K562 (cell line): Measurements from ENCODE around the gene SLC22A1. TPM values are rescaled to one million over a fixed set of nuclear protein-coding genes. Genes with fewer than 3 reads are reported as not detected.

Experiments
- BHLHE40 ChIP-seq: IDR thresholded peaks from 2 replicates; pipeline ENCODE4 v1.6.1; 2011; ENCODE audit warnings: low read length, improper control_type of control experiment
- CBX2 ChIP-seq: fragments of 200-600 bp; sonication (generic); IDR thresholded peaks from one replicate; pipeline ENCODE4 v1.6.1; 2012; ENCODE audit warnings: mild to moderate bottlenecking, low read length, inconsistent platforms; ENCODE audit not compliant: insufficient read depth, poor library complexity, severe bottlenecking
- DACH1 ChIP-seq: fragments of 450-650 bp; IDR thresholded peaks from 2 replicates; pipeline ENCODE4 v1.6.1; 2018; ENCODE audit not compliant: partially characterized antibody
- DEAF1 ChIP-seq: fragments of 450-650 bp; formaldehyde crosslinking; IDR thresholded peaks from 2 replicates; pipeline ENCODE4 v1.4.0; 2020; ENCODE audit warnings: mild to moderate bottlenecking, moderate library complexity
- ELF2 ChIP-seq: fragments of 250-450 bp; sonication (Bioruptor Pico); IDR thresholded peaks from 2 replicates; pipeline ENCODE4 v1.5.0; 2021; ENCODE audit warnings: mild to moderate bottlenecking
- ETV6 ChIP-seq, 3 experiments: fragments of 150-350 bp in 1 of 3; sonication (generic) in 1 of 3; formaldehyde crosslinking in 1 of 3; IDR thresholded peaks; 2 replicates each; pipeline versions ENCODE4 v1.6.1 to v1.8.0; 2014 to 2022; ENCODE audit warnings: borderline replicate concordance in 2 of 3, low read depth in 2 of 3, antibody characterized with exemption in 1 of 3, low read length in 1 of 3, mild to moderate bottlenecking in 1 of 3, missing genetic modification reagents in 1 of 3
- HDAC2 ChIP-seq: fragments of 450-650 bp; IDR thresholded peaks from 2 replicates; pipeline ENCODE4 v1.6.1; 2016; ENCODE audit warnings: mild to moderate bottlenecking
- HMGXB4 ChIP-seq: sonication (generic); formaldehyde crosslinking; IDR thresholded peaks from 2 replicates; pipeline ENCODE4 v1.8.1; 2023; ENCODE audit warnings: mild to moderate bottlenecking, missing genetic modification reagents
- KDM1A ChIP-seq, 2 experiments: fragments of 450-650 bp; IDR thresholded peaks; 2 replicates each; pipeline ENCODE4 v1.6.1; 2016; ENCODE audit warnings: mild to moderate bottlenecking in 2 of 2
- KDM5B ChIP-seq: fragments of 200-600 bp; sonication (generic); IDR thresholded peaks from 2 replicates; pipeline ENCODE4 v1.6.1; 2012; ENCODE audit warnings: low read depth, mild to moderate bottlenecking, moderate library complexity, low read length, control low read depth, inconsistent platforms; ENCODE audit not compliant: insufficient replicate concordance
- L3MBTL2 ChIP-seq: fragments of 450-650 bp; IDR thresholded peaks from 2 replicates; pipeline ENCODE4 v1.6.1; 2016; ENCODE audit warnings: mild to moderate bottlenecking, moderate library complexity
- NCOR1 ChIP-seq: fragments of 450-650 bp; IDR thresholded peaks from 2 replicates; pipeline ENCODE4 v1.6.1; 2016; ENCODE audit warnings: mild to moderate bottlenecking, moderate library complexity
- RBFOX2 ChIP-seq: fragments of 200-400 bp; formaldehyde crosslinking; IDR thresholded peaks from 2 replicates; pipeline ENCODE4 v1.6.1; 2017; ENCODE audit warnings: low read depth, mild to moderate bottlenecking, low read length, moderate library complexity
- STAT5B ChIP-seq: fragments of 250-450 bp; sonication (Bioruptor Pico); IDR thresholded peaks from 2 replicates; pipeline ENCODE4 v1.8.0; 2021; ENCODE audit warnings: mild to moderate bottlenecking, inconsistent platforms
- YBX1 ChIP-seq: fragments of 450-650 bp; IDR thresholded peaks from 2 replicates; pipeline ENCODE4 v1.7.1; 2016; ENCODE audit warnings: mild to moderate bottlenecking
- ZNF583 ChIP-seq: fragments of 250-450 bp; sonication (Bioruptor Pico); IDR thresholded peaks from 2 replicates; pipeline ENCODE4 v1.4.0; 2020
- ZNF830 ChIP-seq: fragments of 250-450 bp; sonication (Bioruptor Pico); IDR thresholded peaks from 2 replicates; pipeline ENCODE4 v1.5.0; 2021; ENCODE audit warnings: mild to moderate bottlenecking
- polyA plus RNA-seq, 8 experiments: library from polyadenylated mRNA; depleted of rRNA in 4 of 8; stranded (reverse) in 5 of 8; unstranded in 3 of 8; fragments of >200 nt; fragmentation: Nextera tagmentation in 2 of 8; fragmentation: Illumina TruSeq in 1 of 8; extraction: Ambion mirVana in 2 of 8; extraction: Trizol in 1 of 8; gene quantifications; 2 replicates each; pipeline versions ENCODE4 v1.2.1 to v1.2.3, GENCODE V29; 2011 to 2014; ENCODE audit warnings: inconsistent platforms in 1 of 8, missing spikeins in 1 of 8
- total RNA-seq, 7 experiments: library from RNA; depleted of rRNA in 6 of 7; stranded (reverse); fragments of >200 nt in 6 of 7; fragmentation: Illumina TruSeq in 2 of 7; extraction: Trizol in 2 of 7; gene quantifications; 2 replicates each; pipeline versions ENCODE4 v1.2.1 to v1.2.3, GENCODE V29; 2011 to 2021; ENCODE audit warnings: low replicate concordance in 1 of 7
- TF ChIP-seq, protein P1 (sequence below): fragments of 250-450 bp; sonication (Bioruptor Pico); IDR thresholded peaks from 2 replicates; pipeline ENCODE4 v1.5.0; 2020; ENCODE audit warnings: mild to moderate bottlenecking
- TF ChIP-seq, protein P2 (sequence below): sonication (generic); formaldehyde crosslinking; IDR thresholded peaks from 2 replicates; pipeline ENCODE4 v1.8.0; 2022; ENCODE audit warnings: mild to moderate bottlenecking, missing genetic modification reagents

Gene SLC22A1
- total and polyA plus RNA-seq, 9 of the 15 experiments (the other 6 are each of a cell fraction or from before 2014, with no cell fraction given) = 0.11 to 0.60 (median 0.26) TPM; not detected in 4

DNA sequence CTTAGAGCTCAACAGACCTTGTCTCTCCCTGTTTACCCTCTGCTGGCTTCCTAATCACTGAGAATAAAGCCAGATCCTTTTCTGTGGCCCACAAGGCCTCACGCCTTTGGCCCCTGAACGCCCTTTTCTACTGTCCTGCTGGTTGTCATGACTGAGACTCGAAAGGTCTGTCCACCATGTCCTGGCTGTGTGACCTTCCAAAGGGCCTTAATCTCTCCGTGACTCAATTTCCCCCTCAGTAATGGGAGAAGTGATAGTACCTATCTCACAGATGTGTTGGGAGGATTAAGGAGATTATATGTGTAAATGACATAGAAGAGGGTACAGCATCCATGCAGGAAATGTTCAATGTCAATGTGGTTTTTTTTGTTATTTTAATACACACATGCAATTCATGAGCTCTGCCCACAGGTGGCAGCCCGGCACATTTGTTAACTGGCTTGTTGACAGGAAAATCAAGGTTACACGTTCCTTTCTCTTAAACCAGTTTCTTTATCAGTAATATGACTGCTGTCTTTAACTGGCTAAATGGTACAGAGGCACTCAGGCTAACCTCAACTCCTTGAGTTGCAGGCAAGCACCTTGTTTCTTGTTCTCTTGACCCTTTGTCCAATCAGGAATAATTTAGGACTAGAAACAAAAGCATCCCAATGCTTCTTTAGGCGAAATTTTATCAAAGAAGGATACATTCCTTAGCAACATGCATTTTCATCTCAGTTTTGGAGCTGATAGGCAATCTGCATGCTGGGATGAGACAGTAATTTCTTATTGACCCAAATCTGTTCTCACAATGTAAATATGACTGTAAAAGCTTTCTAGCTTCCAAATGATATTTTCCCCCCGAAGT lies 16.6 kb downstream of the SLC22A1 start (continued):
- TF ChIP-seq KDM5B (no peak), BHLHE40 (peak; percentile 46; the same call in 1 of the 2 replicates), NCOR1 (no peak), DEAF1 (CRISPR knock-in tag) (peak; percentile 60; the same call in 1 of the 2 replicates), YBX1 (no peak), KDM1A (IDR thresholded peaks at IDR 0.05) (peak; percentile 39 to 41; a peak in 2 of 4 replicates), CBX2 (no peak), HDAC2 (0 out of 2 replicates have a peak, but pooled peaks have one; percentile 27), HMGXB4 (no peak), STAT5B (no peak), ELF2 (CRISPR knock-in tag) (no peak), L3MBTL2 (no peak), ZNF830 (no peak), ETV6 (IDR thresholded peaks at IDR 0.05; ENCODE audit: borderline replicate concordance in 1 of 2, low read depth in 2 of 2, low read length in 1 of 2) (no peak), ETV6 (CRISPR knock-in tag; IDR thresholded peaks at IDR 0.05; ENCODE audit: borderline replicate concordance) (no peak), RBFOX2 (no peak), ZNF583 (no peak), DACH1 (no peak)
- TF ChIP-seq, protein P1, sequence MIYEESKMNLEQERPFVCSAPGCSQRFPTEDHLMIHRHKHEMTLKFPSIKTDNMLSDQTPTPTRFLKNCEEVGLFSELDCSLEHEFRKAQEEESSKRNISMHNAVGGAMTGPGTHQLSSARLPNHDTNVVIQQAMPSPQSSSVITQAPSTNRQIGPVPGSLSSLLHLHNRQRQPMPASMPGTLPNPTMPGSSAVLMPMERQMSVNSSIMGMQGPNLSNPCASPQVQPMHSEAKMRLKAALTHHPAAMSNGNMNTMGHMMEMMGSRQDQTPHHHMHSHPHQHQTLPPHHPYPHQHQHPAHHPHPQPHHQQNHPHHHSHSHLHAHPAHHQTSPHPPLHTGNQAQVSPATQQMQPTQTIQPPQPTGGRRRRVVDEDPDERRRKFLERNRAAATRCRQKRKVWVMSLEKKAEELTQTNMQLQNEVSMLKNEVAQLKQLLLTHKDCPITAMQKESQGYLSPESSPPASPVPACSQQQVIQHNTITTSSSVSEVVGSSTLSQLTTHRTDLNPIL (CRISPR knock-in tag) = no peak
- TF ChIP-seq, protein P2, sequence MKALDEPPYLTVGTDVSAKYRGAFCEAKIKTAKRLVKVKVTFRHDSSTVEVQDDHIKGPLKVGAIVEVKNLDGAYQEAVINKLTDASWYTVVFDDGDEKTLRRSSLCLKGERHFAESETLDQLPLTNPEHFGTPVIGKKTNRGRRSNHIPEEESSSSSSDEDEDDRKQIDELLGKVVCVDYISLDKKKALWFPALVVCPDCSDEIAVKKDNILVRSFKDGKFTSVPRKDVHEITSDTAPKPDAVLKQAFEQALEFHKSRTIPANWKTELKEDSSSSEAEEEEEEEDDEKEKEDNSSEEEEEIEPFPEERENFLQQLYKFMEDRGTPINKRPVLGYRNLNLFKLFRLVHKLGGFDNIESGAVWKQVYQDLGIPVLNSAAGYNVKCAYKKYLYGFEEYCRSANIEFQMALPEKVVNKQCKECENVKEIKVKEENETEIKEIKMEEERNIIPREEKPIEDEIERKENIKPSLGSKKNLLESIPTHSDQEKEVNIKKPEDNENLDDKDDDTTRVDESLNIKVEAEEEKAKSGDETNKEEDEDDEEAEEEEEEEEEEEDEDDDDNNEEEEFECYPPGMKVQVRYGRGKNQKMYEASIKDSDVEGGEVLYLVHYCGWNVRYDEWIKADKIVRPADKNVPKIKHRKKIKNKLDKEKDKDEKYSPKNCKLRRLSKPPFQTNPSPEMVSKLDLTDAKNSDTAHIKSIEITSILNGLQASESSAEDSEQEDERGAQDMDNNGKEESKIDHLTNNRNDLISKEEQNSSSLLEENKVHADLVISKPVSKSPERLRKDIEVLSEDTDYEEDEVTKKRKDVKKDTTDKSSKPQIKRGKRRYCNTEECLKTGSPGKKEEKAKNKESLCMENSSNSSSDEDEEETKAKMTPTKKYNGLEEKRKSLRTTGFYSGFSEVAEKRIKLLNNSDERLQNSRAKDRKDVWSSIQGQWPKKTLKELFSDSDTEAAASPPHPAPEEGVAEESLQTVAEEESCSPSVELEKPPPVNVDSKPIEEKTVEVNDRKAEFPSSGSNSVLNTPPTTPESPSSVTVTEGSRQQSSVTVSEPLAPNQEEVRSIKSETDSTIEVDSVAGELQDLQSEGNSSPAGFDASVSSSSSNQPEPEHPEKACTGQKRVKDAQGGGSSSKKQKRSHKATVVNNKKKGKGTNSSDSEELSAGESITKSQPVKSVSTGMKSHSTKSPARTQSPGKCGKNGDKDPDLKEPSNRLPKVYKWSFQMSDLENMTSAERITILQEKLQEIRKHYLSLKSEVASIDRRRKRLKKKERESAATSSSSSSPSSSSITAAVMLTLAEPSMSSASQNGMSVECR (CRISPR knock-in tag) = no peak
